ENCODE results near the gene TNFSF8. TPM values are rescaled to one million over a fixed set of nuclear protein-coding genes. Genes with fewer than 3 reads are reported as not detected.
A peak's percentile ranks its signal among the peaks of the same experiment; 100 is the strongest.

The TNFSF8 gene
- total and polyA plus RNA-seq, 2 donors (not counting 3 experiments of a cell fraction or from before 2014, with no cell fraction given): not detected

DNA sequence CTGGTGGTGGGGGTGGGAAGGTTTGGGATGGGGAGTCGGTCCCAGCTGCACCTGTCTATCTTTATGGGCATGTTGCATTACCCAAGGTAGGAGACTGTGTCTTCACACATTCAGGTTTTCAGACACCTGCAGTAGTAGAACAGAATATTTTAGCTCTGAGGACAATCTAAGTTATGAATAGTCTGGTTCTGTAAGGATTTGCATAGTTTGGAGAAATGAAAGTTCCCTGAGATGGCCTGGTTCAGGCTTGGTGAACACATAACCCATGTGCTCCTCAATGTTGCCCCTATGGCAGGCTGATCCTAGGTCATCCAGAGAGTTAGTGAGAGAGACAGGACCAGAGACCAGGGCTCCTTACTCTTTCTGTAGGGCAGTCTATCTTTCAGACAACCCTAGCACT lies 20.7 kb downstream of the TNFSF8 start:
- CTCF ChIA-PET: interaction anchor here (1.3 to 9.7 kb wide), 12 partner anchors 12 to 504 kb away, joined by 3 to 301 read pairs (median 12); partner anchors contain the start of gene TEX48

DNA sequence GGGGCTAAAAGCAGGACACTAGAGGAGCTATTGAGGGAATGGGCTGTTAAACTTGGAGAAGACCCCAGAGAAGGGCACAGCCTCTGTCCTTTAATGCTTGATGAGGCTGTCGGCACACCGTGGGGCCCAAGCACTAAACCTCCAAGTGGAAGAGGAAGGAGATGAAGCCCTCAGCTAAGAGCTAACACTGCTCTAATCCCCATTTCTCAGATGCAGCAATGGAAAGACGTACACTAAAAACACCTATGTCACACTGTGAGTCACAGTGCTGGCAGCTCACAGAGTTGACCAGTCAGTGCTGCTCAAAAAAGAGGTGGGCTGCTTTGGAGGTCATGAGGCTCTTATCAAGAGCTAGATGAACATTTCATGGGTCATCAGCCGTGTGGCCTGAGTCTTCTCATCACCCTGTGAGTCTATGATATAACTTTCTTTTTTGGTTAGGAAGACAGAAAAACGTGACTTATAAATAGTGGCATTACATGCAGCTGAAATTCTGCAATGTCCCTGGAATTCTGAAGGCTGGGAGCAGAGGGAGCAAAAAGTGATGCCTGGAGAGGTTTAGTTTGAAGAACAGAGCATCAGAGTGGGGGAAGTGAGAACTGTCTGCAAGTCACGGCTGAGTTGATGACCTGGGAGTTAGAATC lies 21.5 kb downstream of the TNFSF8 start:
- TF ChIP-seq, protein P1, sequence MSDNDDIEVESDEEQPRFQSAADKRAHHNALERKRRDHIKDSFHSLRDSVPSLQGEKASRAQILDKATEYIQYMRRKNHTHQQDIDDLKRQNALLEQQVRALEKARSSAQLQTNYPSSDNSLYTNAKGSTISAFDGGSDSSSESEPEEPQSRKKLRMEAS (IDR thresholded peaks at IDR 0.05; ENCODE audit: insufficient read depth, insufficient read length): no peak
- TF ChIP-seq MYC (IDR thresholded peaks at IDR 0.05; ENCODE audit: low read depth, low read length) (no peak), POLR2AphosphoS5 (IDR thresholded peaks at IDR 0.05; ENCODE audit: insufficient read depth, low read depth, low read length) (no peak), GATA2 (IDR thresholded peaks at IDR 0.05; ENCODE audit: insufficient read depth, insufficient read length, low read depth, low read length) (no peak), CTCF (IDR thresholded peaks at IDR 0.05; ENCODE audit: extremely low read depth in 1 of 2, insufficient read depth in 1 of 2, low read depth in 1 of 2, low read length in 2 of 2) (no peak), EZH2 (IDR thresholded peaks at IDR 0.05; ENCODE audit: borderline replicate concordance, low read depth, low read length, severe bottlenecking) (no peak), JUN (IDR thresholded peaks at IDR 0.05; ENCODE audit: borderline replicate concordance, insufficient read depth, insufficient read length, low read depth) (no peak), POLR2A (IDR thresholded peaks at IDR 0.05; ENCODE audit: low read depth, low read length) (no peak), FOS (IDR thresholded peaks at IDR 0.05; ENCODE audit: borderline replicate concordance, insufficient read depth, low read length) (no peak)
- H3K9me1 ChIP-seq (replicated peaks; ENCODE audit: control insufficient read depth, extremely low read depth, insufficient read depth, low read length): no peaks in the 10 kb centered on the region
- CTCF ChIA-PET: interaction anchor here (0.8 to 9.7 kb wide), 8 partner anchors 12 to 503 kb away, joined by 3 to 301 read pairs (median 20); partner anchors contain the start of gene TEX48
- peaks cover 6% of the 10 kb centered on the region for H3K4me1 ChIP-seq (ENCODE audit: control insufficient read depth, extremely low read depth, insufficient read depth, low read length)
- intact Hi-C loops (cut with micrococcal nuclease): no loop called here
- dilution Hi-C loops (cut with MboI; ENCODE audit: extremely low pct_ligation_motif_present, low sequenced_read_pairs): no loop called here
- no peak overlapping the region for H3K4me2 ChIP-seq (ENCODE audit: insufficient read depth, low read length)
- DNase-seq (ENCODE audit: low read depth, low spot score) (no peak), FAIRE-seq (no peak)
- no TSS peak for BruUV-seq (replicated peaks)
- H3K79me2 ChIP-seq (ENCODE audit: control insufficient read depth, insufficient read depth, low read length): no peaks in the 10 kb centered on the region
- no peak overlapping the region for H3K9ac ChIP-seq (replicated peaks; ENCODE audit: extremely low read depth, insufficient read depth, low read length)
- no peaks in the 10 kb centered on the region for H4K20me1 ChIP-seq (replicated peaks; ENCODE audit: control insufficient read depth, extremely low read depth, insufficient read depth, low read length)
- POLR2A ChIA-PET: no interaction called here
- H3K36me3 ChIP-seq (ENCODE audit: control insufficient read depth in 2 of 2, extremely low read depth in 1 of 2, insufficient read depth in 2 of 2, low read length in 2 of 2): no peaks in the 10 kb centered on the region
- no peaks in the 10 kb centered on the region for H3K9me3 ChIP-seq (replicated peaks; ENCODE audit: control insufficient read depth, insufficient read depth, low read length)
- H3K27me3 ChIP-seq (ENCODE audit: control insufficient read depth in 2 of 2, insufficient read depth in 2 of 2, low read length in 2 of 2): peaks cover 0 to 1% of the 10 kb centered on the region in 2 experiments
- peak overlapping the region; percentile 67 for H2AFZ ChIP-seq (ENCODE audit: low read depth, low read length)
- no peak overlapping the region for H3K4me3 ChIP-seq (replicated peaks in 1 of 3; ENCODE audit: insufficient read depth in 1 of 3, low read depth in 1 of 3, low read length in 3 of 3)
- H3K27ac ChIP-seq (ENCODE audit: insufficient read depth, low read depth, low read length): no peak overlapping the region

More for the DNA sequence above, 20.7 kb downstream of the TNFSF8 start:
- no TSS peak for BruUV-seq (replicated peaks)
- dilution Hi-C loops (cut with MboI; ENCODE audit: extremely low pct_ligation_motif_present, low sequenced_read_pairs) (no loop called here), intact Hi-C loops (cut with micrococcal nuclease) (no loop called here)
- Histone ChIP-seq H3K27ac (ENCODE audit: insufficient read depth, low read depth, low read length) (no peak overlapping the region), H3K4me2 (ENCODE audit: insufficient read depth, low read length) (no peak overlapping the region), H3K4me3 (replicated peaks in 1 of 3; ENCODE audit: insufficient read depth in 1 of 3, low read depth in 1 of 3, low read length in 3 of 3) (no peak overlapping the region), H3K79me2 (ENCODE audit: control insufficient read depth, insufficient read depth, low read length) (no peaks in the 10 kb centered on the region), H4K20me1 (replicated peaks; ENCODE audit: control insufficient read depth, extremely low read depth, insufficient read depth, low read length) (no peaks in the 10 kb centered on the region), H3K36me3 (ENCODE audit: control insufficient read depth in 2 of 2, extremely low read depth in 1 of 2, insufficient read depth in 2 of 2, low read length in 2 of 2) (no peaks in the 10 kb centered on the region), H2AFZ (ENCODE audit: low read depth, low read length) (no peak overlapping the region), H3K9me3 (replicated peaks; ENCODE audit: control insufficient read depth, insufficient read depth, low read length) (no peaks in the 10 kb centered on the region), H3K27me3 (ENCODE audit: control insufficient read depth in 2 of 2, insufficient read depth in 2 of 2, low read length in 2 of 2) (peaks cover 0 to 1% of the 10 kb centered on the region in 2 experiments), H3K4me1 (ENCODE audit: control insufficient read depth, extremely low read depth, insufficient read depth, low read length) (peaks cover 6% of the 10 kb centered on the region), H3K9me1 (replicated peaks; ENCODE audit: control insufficient read depth, extremely low read depth, insufficient read depth, low read length) (no peaks in the 10 kb centered on the region), H3K9ac (replicated peaks; ENCODE audit: extremely low read depth, insufficient read depth, low read length) (no peak overlapping the region)
- POLR2A ChIA-PET: interaction anchor here (0.6 kb wide), 1 partner anchor 392 kb away, joined by 3 read pairs; no protein-coding TSS in a partner anchor
- FAIRE-seq: no peak
- no peak for DNase-seq (ENCODE audit: low read depth, low spot score)
- TF ChIP-seq, protein P1 (IDR thresholded peaks at IDR 0.05; ENCODE audit: insufficient read depth, insufficient read length): no peak
- TF ChIP-seq MYC (IDR thresholded peaks at IDR 0.05; ENCODE audit: low read depth, low read length): no peak
- TF ChIP-seq GATA2 (IDR thresholded peaks at IDR 0.05; ENCODE audit: insufficient read depth, insufficient read length, low read depth, low read length): no peak
- TF ChIP-seq EZH2 (IDR thresholded peaks at IDR 0.05; ENCODE audit: borderline replicate concordance, low read depth, low read length, severe bottlenecking): no peak
- no peak for TF ChIP-seq FOS (IDR thresholded peaks at IDR 0.05; ENCODE audit: borderline replicate concordance, insufficient read depth, low read length)
- no peak for TF ChIP-seq JUN (IDR thresholded peaks at IDR 0.05; ENCODE audit: borderline replicate concordance, insufficient read depth, insufficient read length, low read depth)
